ENCODE results near the gene ZBTB1. TPM values are rescaled to one million over a fixed set of nuclear protein-coding genes. Genes with fewer than 3 reads are reported as not detected.

ZBTB1 gene
- total and polyA plus RNA-seq, 11 donors: 9.0 to 29.5 (median 17.7) TPM

- Histone ChIP-seq H3K9me3 (no peaks in the 10 kb centered on the region), H3K27ac (no peak overlapping the region), H3K4me3 (no peak overlapping the region), H3K4me1 (peaks cover 0 to 13% (median 2%) of the 10 kb centered on the region in 12 donors), H3K36me3 (no peaks in the 10 kb centered on the region), H3K27me3 (no peaks in the 10 kb centered on the region)
- intact Hi-C loops (cut with DNase I): loop anchor here in 1 of 10 donors (10.0 kb wide), 1 partner anchor 53 kb away; no protein-coding TSS in a partner anchor
- no peak for DNase-seq
- TF ChIP-seq CTCF (IDR thresholded peaks at IDR 0.05): no peak
- WGBS, 4 donors: 48 to 61% (median 53%) methylated on average over 2 of the region's 2 CpGs
- ATAC-seq: no peak
These were observed 57.1 kb downstream of the ZBTB1 start for GRCh38 chr14:64561631-64562030.

GRCh38 chr14:64562436-64562835 is 57.9 kb downstream of the ZBTB1 start:
- H3K4me1 ChIP-seq: peaks cover 0 to 21% (median 7%) of the 10 kb centered on the region in 12 donors
- no peak overlapping the region for H3K27ac ChIP-seq
- H3K27me3 ChIP-seq: no peaks in the 10 kb centered on the region
- H3K4me3 ChIP-seq: no peak overlapping the region
- DNase-seq: no peak
- ATAC-seq: peak in 2 of 4 donors; percentile 23 to 56
- no peak for TF ChIP-seq CTCF (IDR thresholded peaks at IDR 0.05)
- H3K36me3 ChIP-seq: no peaks in the 10 kb centered on the region
- H3K9me3 ChIP-seq: no peaks in the 10 kb centered on the region
- intact Hi-C loops (cut with DNase I): loop anchor here in 1 of 10 donors (10.0 kb wide), 1 partner anchor 52 kb away; no protein-coding TSS in a partner anchor

GRCh38 chr14:64563696-64564095 is 59.1 kb downstream of the ZBTB1 start:
- ATAC-seq: no peak
- intact Hi-C loops (cut with DNase I): loop anchor here in 1 of 10 donors (10.0 kb wide), 1 partner anchor 51 kb away; no protein-coding TSS in a partner anchor
- TF ChIP-seq POLR2A (IDR thresholded peaks at IDR 0.05) (no peak), CTCF (IDR thresholded peaks at IDR 0.05) (no peak)
- Histone ChIP-seq H3K4me3 (no peak overlapping the region), H3K27ac (no peak overlapping the region), H3K27me3 (no peaks in the 10 kb centered on the region), H3K9me3 (no peaks in the 10 kb centered on the region), H3K36me3 (no peaks in the 10 kb centered on the region), H3K4me1 (peaks cover 0 to 26% (median 9%) of the 10 kb centered on the region in 12 donors)
- WGBS, 4 donors: 64 to 75% (median 67%) methylated on average over 6 of the region's 6 CpGs
- DNase-seq: no peak

GRCh38 chr14:64566651-64567122 is 62.1 kb downstream of the ZBTB1 start:
- peak in 2 of 4 donors; percentile 8 to 33 for ATAC-seq
- Histone ChIP-seq H3K4me3 (no peak overlapping the region), H3K9me3 (no peaks in the 10 kb centered on the region), H3K27ac (peak overlapping the region in 4 of 12 donors; percentile 35 to 78 (median 45)), H3K4me1 (peaks cover 0 to 32% (median 18%) of the 10 kb centered on the region in 12 donors), H3K27me3 (no peaks in the 10 kb centered on the region), H3K36me3 (no peaks in the 10 kb centered on the region)
- intact Hi-C loops (cut with DNase I): loop anchor here in 2 of 10 donors (5.0 to 10.0 kb wide), 2 partner anchors 46 to 48 kb away; no protein-coding TSS in a partner anchor
- TF ChIP-seq CTCF (IDR thresholded peaks at IDR 0.05) (no peak), POLR2A (IDR thresholded peaks at IDR 0.05) (no peak)
- 64 to 70% (median 68%) methylated on average over 4 to 5 of the region's 5 CpGs for WGBS, 4 donors
- DNase-seq: no peak

Data from heart left ventricle (tissue), 16 donors.